GM12878 (cell line): ENCODE measurements around the gene SF3B4. TPM values are rescaled to one million over a fixed set of nuclear protein-coding genes. Genes with fewer than 3 reads are reported as not detected.

Source experiments
- CHD1 ChIP-seq: IDR thresholded peaks from 2 replicates; pipeline ENCODE4 v1.6.1; 2012; ENCODE audit warnings: low read depth, low read length, improper control_type of control experiment
- CHD2 ChIP-seq: IDR thresholded peaks from 2 replicates; pipeline ENCODE4 v1.6.1; 2011; ENCODE audit warnings: low read depth, low read length, improper control_type of control experiment, borderline replicate concordance
- DPF2 ChIP-seq: fragments of 450-650 bp; IDR thresholded peaks from 2 replicates; pipeline ENCODE4 v1.6.1; 2017; ENCODE audit warnings: mild to moderate bottlenecking
- E2F4 ChIP-seq: IDR thresholded peaks from 2 replicates; pipeline ENCODE4 v1.6.1; 2012; ENCODE audit warnings: low read depth, low read length, improper control_type of control experiment
- FOXM1 ChIP-seq: IDR thresholded peaks from 2 replicates; pipeline ENCODE4 v1.6.1; 2012; ENCODE audit warnings: low read depth, mild to moderate bottlenecking, inconsistent platforms, low read length, moderate library complexity
- IRF4 ChIP-seq: IDR thresholded peaks from 2 replicates; pipeline ENCODE4 v1.6.1; 2011; ENCODE audit warnings: low read depth, low read length
- MLLT1 ChIP-seq: fragments of 450-650 bp; IDR thresholded peaks from 2 replicates; pipeline ENCODE4 v1.6.1; 2016; ENCODE audit warnings: mild to moderate bottlenecking
- MTA3 ChIP-seq: IDR thresholded peaks from 2 replicates; pipeline ENCODE4 v1.6.1; 2012; ENCODE audit warnings: low read length, inconsistent platforms, borderline replicate concordance
- NFIC ChIP-seq: IDR thresholded peaks from 2 replicates; pipeline ENCODE4 v1.6.1; 2012; ENCODE audit warnings: low read depth, mild to moderate bottlenecking, inconsistent platforms, low read length, moderate library complexity
- PML ChIP-seq: IDR thresholded peaks from 2 replicates; pipeline ENCODE4 v1.6.1; 2012; ENCODE audit warnings: low read length, inconsistent platforms
- POLR2AphosphoS2 ChIP-seq: IDR thresholded peaks from 2 replicates; pipeline ENCODE4 v1.6.1; 2011; ENCODE audit warnings: low read depth, mild to moderate bottlenecking, low read length, improper control_type of control experiment, moderate library complexity
- POLR2AphosphoS5 ChIP-seq: IDR thresholded peaks from 2 replicates; pipeline ENCODE4 v1.6.1; 2011; ENCODE audit warnings: mild to moderate bottlenecking, low read length, inconsistent platforms
- SMAD5 ChIP-seq: IDR thresholded peaks from 2 replicates; pipeline ENCODE4 v1.6.1; 2016; ENCODE audit warnings: antibody characterized with exemption, low read depth
- TBL1XR1 ChIP-seq: IDR thresholded peaks from 2 replicates; pipeline ENCODE4 v1.6.1; 2012; ENCODE audit warnings: low read depth, low read length, improper control_type of control experiment
- TCF7 ChIP-seq: IDR thresholded peaks from 2 replicates; pipeline ENCODE4 v1.6.1; 2014; ENCODE audit warnings: antibody characterized with exemption, borderline replicate concordance
- ZBED1 ChIP-seq: IDR thresholded peaks from 2 replicates; pipeline ENCODE4 v1.6.1; 2016; ENCODE audit warnings: borderline replicate concordance
- polyA plus RNA-seq, 11 experiments: library from polyadenylated mRNA; depleted of rRNA in 4 of 11; unstranded in 6 of 11; stranded (reverse) in 5 of 11; fragments of >200 nt; fragmentation: Nextera tagmentation in 4 of 11; fragmentation: Illumina TruSeq in 1 of 11; extraction: Ambion mirVana in 4 of 11; extraction: Trizol in 1 of 11; gene quantifications; 1 replicate in 1 of 11; 2 replicates in 10 of 11; pipeline versions ENCODE4 v1.2.1 to v1.2.3, GENCODE V29; 2011 to 2016; ENCODE audit warnings: inconsistent platforms in 2 of 11, missing spikeins in 2 of 11, low read depth in 1 of 11
- total RNA-seq, 4 experiments: library from RNA; depleted of rRNA in 3 of 4; stranded (reverse); fragments of >200 nt in 3 of 4; fragmentation: Illumina TruSeq in 1 of 4; extraction: Trizol in 1 of 4; gene quantifications; 2 replicates each; pipeline versions ENCODE4 v1.2.1 to v1.2.3, GENCODE V29; 2013 to 2021

Gene SF3B4
- total and polyA plus RNA-seq, 10 of the 15 experiments (the other 5 are each of a cell fraction or from before 2014, with no cell fraction given), result 1.9 to 146 (median 27.5) TPM

GRCh38 chr1:149887196-149887455 lies 40.5 kb downstream of the SF3B4 start (continued):
- TF ChIP-seq MLLT1 (peak; percentile 99), PML (peak; percentile 74), MTA3 (peak; percentile 98; the same call in 1 of the 2 replicates), FOXM1 (0 out of 2 replicates have a peak, but pooled peaks have one; percentile 0), IRF4 (0 out of 2 replicates have a peak, but pooled peaks have one; percentile 3), TBL1XR1 (0 out of 2 replicates have a peak, but pooled peaks have one; percentile 14), POLR2AphosphoS2 (peak; percentile 97), SMAD5 (0 out of 2 replicates have a peak, but pooled peaks have one; percentile 37), TCF7 (0 out of 2 replicates have a peak, but pooled peaks have one; percentile 19), NFIC (peak; percentile 54; the same call in 1 of the 2 replicates), DPF2 (peak; percentile 16; the same call in 1 of the 2 replicates), ZBED1 (peak; percentile 84; the same call in 1 of the 2 replicates), POLR2AphosphoS5 (peak; percentile 76; the same call in 1 of the 2 replicates), CHD2 (0 out of 2 replicates have a peak, but pooled peaks have one; percentile 0), E2F4 (0 out of 2 replicates have a peak, but pooled peaks have one; percentile 7), CHD1 (peak; percentile 79; the same call in 1 of the 2 replicates)
